ENCODE results near the gene ZFYVE9. TPM values are rescaled to one million over a fixed set of nuclear protein-coding genes. Genes with fewer than 3 reads are reported as not detected.

The ZFYVE9 gene
- total and polyA plus RNA-seq, 9 of the 15 experiments (the other 6 are each of a cell fraction or from before 2014, with no cell fraction given) = 0.52 to 14.4 (median 8.9) TPM

DNA sequence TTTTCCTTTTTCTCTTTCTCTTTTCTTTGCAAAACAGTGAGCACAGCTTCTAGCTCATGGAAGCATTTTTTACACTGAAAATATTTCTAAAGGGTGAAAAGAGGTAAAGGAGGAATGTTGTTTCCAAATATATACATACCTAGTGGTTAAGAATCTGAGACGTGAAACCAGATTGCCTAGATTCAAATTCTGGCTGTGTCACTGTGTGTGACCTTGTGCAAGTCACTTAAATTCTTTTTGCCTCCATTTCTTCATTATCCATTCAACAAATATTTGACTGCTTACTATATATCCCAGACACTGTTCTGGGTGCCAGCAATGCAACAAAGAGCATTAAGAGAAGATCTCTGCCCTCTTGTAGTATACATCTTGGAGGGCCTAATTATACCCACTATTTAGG lies 53.3 kb downstream of the ZFYVE9 start:
- no peaks in the 10 kb centered on the region for H4K20me1 ChIP-seq (replicated peaks; ENCODE audit: control insufficient read depth, insufficient read depth, low read length)
- H3K9ac ChIP-seq (ENCODE audit: insufficient read depth in 1 of 2, low read depth in 2 of 2, low read length in 2 of 2) = no peak overlapping the region
- H3K9me1 ChIP-seq (ENCODE audit: control insufficient read depth, insufficient read depth, low read length) = no peaks in the 10 kb centered on the region
- H3K79me2 ChIP-seq (ENCODE audit: control insufficient read depth, insufficient read depth, low read length) = no peaks in the 10 kb centered on the region
- H3K27me3 ChIP-seq (ENCODE audit: control insufficient read depth in 2 of 2, insufficient read depth in 2 of 2, low read length in 2 of 2) = no peaks in the 10 kb centered on the region
- DNase-seq (ENCODE audit: extremely low read depth in 1 of 4, low spot score in 3 of 4) (no peak), FAIRE-seq (no peak), ATAC-seq (no peak)
- H3K36me3 ChIP-seq (ENCODE audit: control insufficient read depth, insufficient read depth, low read length) = no peaks in the 10 kb centered on the region
- H3K4me3 ChIP-seq = no peak overlapping the region
- H3K4me2 ChIP-seq (ENCODE audit: insufficient read depth, low read length) = no peak overlapping the region
- H2AFZ ChIP-seq (ENCODE audit: low read depth, low read length) = no peak overlapping the region
- TF ChIP-seq CAMTA2 (CRISPR knock-in tag; conservative IDR thresholded peaks at IDR 0.05) = no peak
- TF ChIP-seq KLF16 (IDR thresholded peaks at IDR 0.05) = no peak
- no peak for TF ChIP-seq TEAD2 (tag; IDR thresholded peaks at IDR 0.05)
- TF ChIP-seq SIRT6 (IDR thresholded peaks at IDR 0.05; ENCODE audit: low read depth, low read length) = no peak
- no peak for TF ChIP-seq ZNF696 (CRISPR knock-in tag; conservative IDR thresholded peaks at IDR 0.05)
- intact Hi-C loops (cut with micrococcal nuclease) (no loop called here), in situ Hi-C loops (cut with MboI) (no loop called here)
- no peak overlapping the region for H3K27ac ChIP-seq (ENCODE audit: extremely low read depth, low read depth, low read length)
- H3K4me1 ChIP-seq (replicated peaks in 1 of 2; ENCODE audit: control insufficient read depth in 2 of 2, insufficient read depth in 2 of 2, low read length in 2 of 2) = peaks cover 3 to 9% of the 10 kb centered on the region in 2 experiments; a peak in 3 of 5 replicates
- 33% methylated on average over 1 of the region's 1 CpG for WGBS (ENCODE audit: insufficient coverage, low coverage, missing lambda C conversion rate)
- no TSS peak for BruUV-seq (replicated peaks)
- H3K9me3 ChIP-seq (replicated peaks; ENCODE audit: control insufficient read depth, insufficient read depth, low read depth, low read length) = no peaks in the 10 kb centered on the region
- POLR2A ChIA-PET = interaction anchor here (1.4 kb wide), 1 partner anchor 10 kb away, joined by 4 read pairs; no protein-coding TSS in a partner anchor
- CTCF ChIA-PET (ENCODE audit: low intra/inter-chr PET ratio) = no interaction called here

DNA sequence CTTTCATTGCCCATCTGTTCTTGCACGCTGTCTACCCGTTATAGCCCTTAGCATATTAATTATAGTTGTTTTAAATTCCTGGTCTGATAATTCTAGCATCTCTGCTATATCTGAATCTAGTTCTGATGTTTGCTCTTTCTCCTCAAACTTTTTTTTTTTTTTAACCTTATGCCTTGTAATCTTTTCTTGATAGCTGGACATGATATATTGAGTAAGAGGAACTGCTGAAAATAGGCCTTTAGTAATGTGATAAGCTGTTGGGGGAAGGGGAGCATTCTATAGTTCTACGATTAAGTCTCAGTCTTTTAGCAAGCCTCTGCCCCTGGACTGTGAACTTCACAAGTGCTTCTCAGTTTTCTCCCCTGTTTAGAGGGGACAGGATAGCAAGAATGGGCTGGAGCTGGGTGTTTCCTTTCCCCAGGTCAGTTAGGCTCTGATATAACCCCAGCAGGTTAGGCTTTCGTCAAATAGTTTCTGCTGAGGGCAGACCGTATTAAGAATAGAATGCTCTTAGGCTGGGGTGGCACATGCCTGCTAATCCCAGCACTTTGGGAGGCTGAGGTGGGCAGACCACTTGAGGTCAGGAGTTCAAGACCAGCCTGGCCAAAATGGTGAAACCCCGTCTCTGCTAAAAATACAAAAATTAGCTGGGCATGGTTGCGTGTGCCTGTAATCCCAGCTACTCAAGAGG lies 62.2 kb downstream of the ZFYVE9 start:
- no peaks in the 10 kb centered on the region for H3K27me3 ChIP-seq (ENCODE audit: control insufficient read depth in 2 of 2, insufficient read depth in 2 of 2, low read length in 2 of 2)
- intact Hi-C loops (cut with micrococcal nuclease) = loop anchor here (2.0 kb wide), 1 partner anchor 13 kb away; no protein-coding TSS in a partner anchor
- peak in 2 of 4 experiments; percentile 27 to 69 for DNase-seq (ENCODE audit: extremely low read depth in 1 of 4, low spot score in 3 of 4)
- WGBS (ENCODE audit: insufficient coverage, low coverage, missing lambda C conversion rate) = 24% methylated on average over 7 of the region's 7 CpGs
- no peaks in the 10 kb centered on the region for H3K9me3 ChIP-seq (replicated peaks; ENCODE audit: control insufficient read depth, insufficient read depth, low read depth, low read length)
- ATAC-seq = peak; percentile 83
- POLR2A ChIA-PET = interaction anchor here (0.7 kb wide), 1 partner anchor 457 kb away, joined by 3 read pairs; no protein-coding TSS in a partner anchor
- peak overlapping the region; percentile 71 for H3K27ac ChIP-seq (ENCODE audit: extremely low read depth, low read depth, low read length)
- BruUV-seq (replicated peaks) = no TSS peak
- H3K79me2 ChIP-seq (ENCODE audit: control insufficient read depth, insufficient read depth, low read length) = peaks cover 5% of the 10 kb centered on the region; the same call in 2 of the 3 replicates
- H4K20me1 ChIP-seq (replicated peaks; ENCODE audit: control insufficient read depth, insufficient read depth, low read length) = no peaks in the 10 kb centered on the region
- CTCF ChIA-PET (ENCODE audit: low intra/inter-chr PET ratio) = no interaction called here
- peaks cover 11 to 22% of the 10 kb centered on the region in 2 experiments for H3K4me1 ChIP-seq (replicated peaks in 1 of 2; ENCODE audit: control insufficient read depth in 2 of 2, insufficient read depth in 2 of 2, low read length in 2 of 2)
- peak overlapping the region; percentile 35 to 87; a peak in 3 of 4 replicates for H3K9ac ChIP-seq (ENCODE audit: insufficient read depth in 1 of 2, low read depth in 2 of 2, low read length in 2 of 2)
- in situ Hi-C loops (cut with MboI) = no loop called here
- H2AFZ ChIP-seq (ENCODE audit: low read depth, low read length) = peak overlapping the region; percentile 70
- FAIRE-seq = peak; percentile 74
- H3K4me2 ChIP-seq (ENCODE audit: insufficient read depth, low read length) = peak overlapping the region; percentile 69
- H3K4me3 ChIP-seq = no peak overlapping the region
- H3K9me1 ChIP-seq (ENCODE audit: control insufficient read depth, insufficient read depth, low read length) = no peaks in the 10 kb centered on the region
- H3K36me3 ChIP-seq (ENCODE audit: control insufficient read depth, insufficient read depth, low read length) = no peaks in the 10 kb centered on the region
- TF ChIP-seq ZNF766 (CRISPR knock-in tag; conservative IDR thresholded peaks at IDR 0.05) (no peak), KDM5B (IDR thresholded peaks at IDR 0.05; ENCODE audit: insufficient replicate concordance, low read depth, low read length) (no peak), SAP30 (IDR thresholded peaks at IDR 0.05; ENCODE audit: borderline replicate concordance, insufficient read depth, low read depth, low read length, poor library complexity, severe bottlenecking) (no peak), BRF1 (IDR thresholded peaks at IDR 0.05; ENCODE audit: borderline replicate concordance, extremely low read depth, insufficient read length) (no peak)
- TF ChIP-seq, protein P1, sequence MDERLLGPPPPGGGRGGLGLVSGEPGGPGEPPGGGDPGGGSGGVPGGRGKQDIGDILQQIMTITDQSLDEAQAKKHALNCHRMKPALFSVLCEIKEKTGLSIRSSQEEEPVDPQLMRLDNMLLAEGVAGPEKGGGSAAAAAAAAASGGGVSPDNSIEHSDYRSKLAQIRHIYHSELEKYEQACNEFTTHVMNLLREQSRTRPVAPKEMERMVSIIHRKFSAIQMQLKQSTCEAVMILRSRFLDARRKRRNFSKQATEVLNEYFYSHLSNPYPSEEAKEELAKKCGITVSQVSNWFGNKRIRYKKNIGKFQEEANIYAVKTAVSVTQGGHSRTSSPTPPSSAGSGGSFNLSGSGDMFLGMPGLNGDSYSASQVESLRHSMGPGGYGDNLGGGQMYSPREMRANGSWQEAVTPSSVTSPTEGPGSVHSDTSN (CRISPR knock-in tag; IDR thresholded peaks at IDR 0.05; ENCODE audit: low read depth) = no peak
- TF ChIP-seq, protein P1 (tag; conservative IDR thresholded peaks at IDR 0.05; ENCODE audit: low read depth) = peak; percentile 95

Data from K562 (cell line).